HCT116 (cell line): ENCODE results near the gene CCSER1. TPM values are rescaled to one million over a fixed set of nuclear protein-coding genes. Genes with fewer than 3 reads are reported as not detected.

Source experiments
- ATAC-seq: fragments of 200-7000 bp; cut with Tn5 transposase; 2 replicates; pipeline ENCODE4 v1.9.1; 2020; ENCODE audit warnings: mild to moderate bottlenecking, moderate library complexity
- BruUV-seq: library from RNA; stranded (reverse); fragments of 400-500 nt; replicated peaks from 2 replicates; lab custom pipeline; 2021; lab: Mats Ljungman, UMichigan
- CTCF ChIA-PET: fragments of 300-600 bp; sonication (Branson Sonifier 250); formaldehyde crosslinking; loops from one replicate; lab custom pipeline; 2021; ENCODE audit warnings: antibody characterized with exemption; lab: Charles Lee
- POLR2A ChIA-PET: fragments of 300-600, 350-600 bp; sonication (Branson Sonifier 250); formaldehyde crosslinking; loops from one replicate; lab custom pipeline; 2021; ENCODE audit warnings: antibody characterized with exemption; lab: Charles Lee
- RAD21 ChIA-PET, 2 experiments: fragments of 300-600 bp; sonication (Branson Sonifier 250); formaldehyde crosslinking; loops; one replicate each; lab custom pipeline; 2023; ENCODE audit warnings: low total read pairs in 2 of 2; ENCODE audit not compliant: uncharacterized antibody in 2 of 2, unreplicated experiment in 2 of 2, low non-redundant PET in 1 of 2; lab: Charles Lee
- DNase-seq: peaks from one replicate; pipeline ENCODE4 v3.0.0-alpha.2; 2010; ENCODE audit warnings: low read depth, low spot score
- H2AFZ ChIP-seq: fragments of 200-600 bp; shearing (Covaris generic), sonication (generic); 2 replicates; pipeline ENCODE4 v1.6.1; 2017; ENCODE audit warnings: low read depth, mixed run types, mixed read lengths, antibody characterized with exemption, low read length; ENCODE audit not compliant: poor library complexity, severe bottlenecking
- H3K27ac ChIP-seq: 2 replicates; pipeline ENCODE4 v1.5.1; 2012; ENCODE audit warnings: low read depth, low read length
- H3K27me3 ChIP-seq: fragments of 200-600 bp; sonication (generic); 2 replicates; pipeline ENCODE4 v1.6.1; 2016; ENCODE audit warnings: mixed run types, low read length, mixed read lengths; ENCODE audit not compliant: insufficient read depth
- H3K36me3 ChIP-seq, 2 experiments: fragments of 200-500 bp in 1 of 2; fragments of 200-600 bp in 1 of 2; sonication (Bioruptor generic) in 1 of 2; sonication (generic) in 1 of 2; 2 replicates each; pipeline versions ENCODE4 v1.5.1 to v1.6.1; 2014 to 2016; ENCODE audit warnings: low read length in 2 of 2, inconsistent platforms in 1 of 2, mixed read lengths in 1 of 2, mixed run types in 1 of 2; ENCODE audit not compliant: insufficient read depth in 2 of 2, control insufficient read depth in 1 of 2
- H3K4me1 ChIP-seq, 2 experiments: fragments of 200-600 bp in 1 of 2; sonication (generic) in 1 of 2; 2 replicates each; pipeline versions ENCODE4 v1.5.1 to v1.6.1; 2012 to 2017; ENCODE audit warnings: low read length in 2 of 2, inconsistent platforms in 1 of 2, mild to moderate bottlenecking in 1 of 2, mixed read lengths in 1 of 2, mixed run types in 1 of 2, moderate library complexity in 1 of 2; ENCODE audit not compliant: insufficient read depth in 2 of 2, control insufficient read depth in 1 of 2
- H3K4me2 ChIP-seq: fragments of 200-600 bp; sonication (generic); 2 replicates; pipeline ENCODE4 v1.6.1; 2017; ENCODE audit warnings: mixed run types, low read length, mixed read lengths
- H3K4me3 ChIP-seq, 2 experiments: fragments of 200-600 bp in 1 of 2; sonication (generic) in 1 of 2; replicated peaks in 1 of 2; 2 replicates each; pipeline ENCODE4 v1.5.1; 2011 to 2016; ENCODE audit warnings: low read length in 2 of 2, control low read depth in 1 of 2, low read depth in 1 of 2, mild to moderate bottlenecking in 1 of 2, mixed read lengths in 1 of 2, mixed run types in 1 of 2
- H3K79me2 ChIP-seq: fragments of 200-600 bp; sonication (generic); 2 replicates; pipeline ENCODE4 v1.6.1; 2017; ENCODE audit warnings: mild to moderate bottlenecking, mixed run types, low read length, moderate library complexity, mixed read lengths; ENCODE audit not compliant: insufficient read depth
- H3K9ac ChIP-seq: fragments of 200-600 bp; sonication (generic); 2 replicates; pipeline ENCODE4 v1.6.1; 2016; ENCODE audit warnings: low read length, mixed read lengths
- H3K9me2 ChIP-seq: fragments of 200-600 bp; sonication (generic), shearing (Covaris generic); 2 replicates; pipeline ENCODE4 v1.6.1; 2017; ENCODE audit warnings: mixed run types, mild to moderate bottlenecking, moderate library complexity; ENCODE audit not compliant: insufficient read depth
- H3K9me3 ChIP-seq, 2 experiments: fragments of 200-500 bp in 1 of 2; fragments of 200-600 bp in 1 of 2; sonication (Bioruptor generic) in 1 of 2; sonication (generic) in 1 of 2; 2 replicates each; pipeline ENCODE4 v1.6.1; 2014 to 2017; ENCODE audit warnings: low read length in 2 of 2, mixed read lengths in 2 of 2, inconsistent platforms in 1 of 2, low read depth in 1 of 2, mild to moderate bottlenecking in 1 of 2, mixed run types in 1 of 2, moderate library complexity in 1 of 2; ENCODE audit not compliant: control insufficient read depth in 1 of 2, insufficient read depth in 1 of 2
- H4K20me1 ChIP-seq: fragments of 200-600 bp; sonication (generic), shearing (Covaris generic); 2 replicates; pipeline ENCODE4 v1.6.1; 2017; ENCODE audit warnings: mixed run types, mild to moderate bottlenecking, moderate library complexity; ENCODE audit not compliant: insufficient read depth
- CBX3 ChIP-seq: IDR thresholded peaks from 2 replicates; pipeline ENCODE4 v1.6.1; 2012; ENCODE audit warnings: low read depth
- CEBPB ChIP-seq: IDR thresholded peaks from 2 replicates; pipeline ENCODE4 v1.6.1; 2012; ENCODE audit warnings: low read depth
- EZH2 ChIP-seq: fragments of 200-600 bp; sonication (generic); IDR thresholded peaks from 2 replicates; pipeline ENCODE4 v1.6.1; 2017; ENCODE audit warnings: antibody characterized with exemption, mixed run types
- EZH2phosphoT487 ChIP-seq: fragments of 200-600 bp; IDR thresholded peaks from 2 replicates; pipeline ENCODE4 v1.6.1; 2018; ENCODE audit warnings: antibody characterized with exemption, borderline replicate concordance
- JUND ChIP-seq: IDR thresholded peaks from 2 replicates; pipeline ENCODE4 v1.6.1; 2012
- POLR2A ChIP-seq: IDR thresholded peaks from 2 replicates; pipeline ENCODE4 v1.7.0; 2011; ENCODE audit warnings: borderline replicate concordance; ENCODE audit not compliant: insufficient read depth, insufficient read length; ENCODE audit errors: extremely low read depth
- SIN3A ChIP-seq: IDR thresholded peaks from 2 replicates; pipeline ENCODE4 v1.6.1; 2012; ENCODE audit warnings: low read depth
- SP1 ChIP-seq: IDR thresholded peaks from 2 replicates; pipeline ENCODE4 v1.6.1; 2012; ENCODE audit warnings: low read depth
- SRF ChIP-seq: IDR thresholded peaks from 2 replicates; pipeline ENCODE4 v1.6.1; 2012; ENCODE audit warnings: low read depth
- TCF7L2 ChIP-seq: IDR thresholded peaks from 2 replicates; pipeline ENCODE4 v1.7.0; 2011; ENCODE audit warnings: borderline replicate concordance, inconsistent platforms; ENCODE audit not compliant: insufficient read depth, insufficient read length; ENCODE audit errors: extremely low read depth
- ZBTB33 ChIP-seq: IDR thresholded peaks from 2 replicates; pipeline ENCODE4 v1.6.1; 2011; ENCODE audit warnings: mild to moderate bottlenecking, low read length, moderate library complexity; ENCODE audit not compliant: insufficient replicate concordance; ENCODE audit errors: extremely low read depth
- ZFX ChIP-seq: fragments of 450-650 bp; IDR thresholded peaks from 2 replicates; pipeline ENCODE4 v1.6.1; 2017
- ZNF274 ChIP-seq: fragments of 200-500 bp; sonication (Bioruptor generic); IDR thresholded peaks from 2 replicates; pipeline ENCODE4 v1.6.1; 2014; ENCODE audit warnings: mild to moderate bottlenecking, low read depth, low read length, inconsistent platforms
- intact Hi-C: fragments of 100-400 bp; cut with micrococcal nuclease; formaldehyde crosslinking; loops from 2 replicates; pipeline ENCODE4 v1.10.0; 2022
- total RNA-seq: library from RNA; stranded (reverse); gene quantifications from one replicate; pipeline ENCODE4 v1.2.1, GENCODE V29; 2021; ENCODE audit not compliant: unreplicated experiment

The CCSER1 gene
- total RNA-seq, 1 experiment from 2014 or later = 6.7 TPM

GRCh38 chr4:91590260-91590659, 1463.1 kb downstream of the CCSER1 start:
- H3K36me3 ChIP-seq = no peaks in the 10 kb centered on the region
- H3K79me2 ChIP-seq = no peaks in the 10 kb centered on the region
- H3K4me3 ChIP-seq = no peak overlapping the region
- H4K20me1 ChIP-seq = no peaks in the 10 kb centered on the region
- CTCF ChIA-PET = no interaction called here
- no peak for ATAC-seq
- no peak overlapping the region for H3K9ac ChIP-seq
- RAD21 ChIA-PET = no interaction called here
- H3K9me2 ChIP-seq = no peaks in the 10 kb centered on the region; the same call in 1 of the 2 replicates
- H3K27ac ChIP-seq = no peak overlapping the region
- peak overlapping the region; percentile 21 for H2AFZ ChIP-seq
- TF ChIP-seq CEBPB = no peak
- no peak for TF ChIP-seq ZBTB33
- no peak for TF ChIP-seq POLR2A
- TF ChIP-seq JUND = no peak
- no peak for TF ChIP-seq SP1
- no peak for TF ChIP-seq TCF7L2
- TF ChIP-seq EZH2phosphoT487 = no peak
- TF ChIP-seq CBX3 = no peak
- TF ChIP-seq SRF = no peak
- TF ChIP-seq ZFX = no peak
- TF ChIP-seq EZH2 = no peak
- TF ChIP-seq SIN3A = no peak
- TF ChIP-seq ZNF274 = no peak
- TF ChIP-seq, all 23 proteins: peak for 0
- POLR2A ChIA-PET = no interaction called here
- intact Hi-C loops = no loop called here
- Histone ChIP-seq H3K4me1 (no peaks in the 10 kb centered on the region), H3K4me2 (no peak overlapping the region), H3K27me3 (no peaks in the 10 kb centered on the region), H3K9me3 (no peaks in the 10 kb centered on the region)
- no peak for DNase-seq
- no TSS peak for BruUV-seq
